Tibial nerve (tissue), 4 donors: ENCODE measurements around the gene CAMK2D. TPM values are rescaled to one million over a fixed set of nuclear protein-coding genes. Genes with fewer than 3 reads are reported as not detected.

Source experiments
- DNase-seq, 2 donors: peaks; one replicate each; pipeline ENCODE4 v3.0.0-alpha.2; 2019; ENCODE audit warnings: low spot score in 2 of 2
- H3K27ac ChIP-seq, 4 donors: fragments of 200-600 bp; sonication (generic) in 3 of 4; one replicate each; pipeline ENCODE4 v1.5.1; 2017 to 2019; ENCODE audit warnings: mild to moderate bottlenecking in 1 of 4
- H3K27me3 ChIP-seq, 2 donors: fragments of 200-600 bp; sonication (generic) in 1 of 2; one replicate each; pipeline versions ENCODE4 v1.5.1 to v1.6.0; 2017 to 2019
- H3K36me3 ChIP-seq, 3 donors: fragments of 200-600 bp; sonication (generic); one replicate each; pipeline ENCODE4 v1.5.1; 2018 to 2019
- H3K4me1 ChIP-seq, 4 donors: fragments of 200-600 bp; sonication (generic) in 3 of 4; one replicate each; pipeline ENCODE4 v1.5.1; 2017 to 2019
- H3K4me3 ChIP-seq, 4 donors: fragments of 200-600 bp; sonication (generic) in 3 of 4; one replicate each; pipeline ENCODE4 v1.5.1; 2017 to 2019; ENCODE audit warnings: mild to moderate bottlenecking in 1 of 4, moderate library complexity in 1 of 4
- H3K9me3 ChIP-seq, 4 donors: fragments of 200-600 bp; sonication (generic) in 3 of 4; one replicate each; pipeline ENCODE4 v1.5.1; 2017 to 2019
- EP300 ChIP-seq, 2 donors: sonication (generic); formaldehyde crosslinking; IDR thresholded peaks; one replicate each; pipeline ENCODE4 v1.6.1; 2017; ENCODE audit warnings: antibody characterized with exemption in 2 of 2, mild to moderate bottlenecking in 1 of 2
- POLR2A ChIP-seq, 2 donors: fragments of 450-650 bp; IDR thresholded peaks; one replicate each; pipeline ENCODE4 v1.6.1; 2017; ENCODE audit warnings: antibody characterized with exemption in 2 of 2, mild to moderate bottlenecking in 2 of 2, moderate library complexity in 2 of 2
- WGBS, 2 donors: methylation state at CpG; one replicate each; pipeline ENCODE4 v1.1.5; 2018; 5-methylcytosine and 5-hydroxymethylcytosine counted together
- total RNA-seq, 4 donors: library from RNA; depleted of rRNA; stranded (reverse); fragments of >200 nt; gene quantifications; one replicate each; pipeline ENCODE4 v1.1.0, GENCODE V29; 2016
- TF ChIP-seq, protein P1 (sequence below), 5 experiments: fragments of 200-600 bp in 3 of 5; fragments of 450-650 bp in 2 of 5; sonication (generic) in 3 of 5; IDR thresholded peaks; one replicate each; pipeline ENCODE4 v1.5.1; 2016 to 2019; ENCODE audit warnings: antibody characterized with exemption in 5 of 5, mild to moderate bottlenecking in 3 of 5, moderate library complexity in 2 of 5

CAMK2D gene
- total RNA-seq, 4 donors from 2014 or later = 30.3 to 58.5 (median 34.6) TPM

DNA sequence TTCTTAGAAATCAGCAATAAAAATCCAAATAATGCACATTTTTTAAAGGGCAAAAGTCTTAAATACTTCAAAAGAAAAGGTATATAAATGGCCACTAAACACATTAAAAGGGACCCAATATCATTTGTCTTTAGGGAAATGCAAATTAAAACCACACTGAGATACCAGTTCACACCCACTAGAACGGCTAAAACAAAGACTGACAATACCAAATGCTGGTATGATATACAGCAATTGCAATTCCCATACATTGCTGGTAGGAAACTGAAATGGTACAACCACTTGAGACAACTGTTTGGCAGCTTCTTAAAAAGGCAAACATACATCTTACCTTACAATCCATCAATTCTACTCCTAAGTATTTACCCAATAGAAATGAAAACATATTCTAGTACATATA, 33.7 kb downstream of the CAMK2D start:
- Histone ChIP-seq H3K9me3 (no peaks in the 10 kb centered on the region), H3K4me3 (no peak overlapping the region), H3K36me3 (no peaks in the 10 kb centered on the region), H3K27me3 (no peaks in the 10 kb centered on the region), H3K27ac (no peak overlapping the region), H3K4me1 (peaks cover 0 to 7% (median 3%) of the 10 kb centered on the region in 4 donors)
- TF ChIP-seq, protein P1, sequence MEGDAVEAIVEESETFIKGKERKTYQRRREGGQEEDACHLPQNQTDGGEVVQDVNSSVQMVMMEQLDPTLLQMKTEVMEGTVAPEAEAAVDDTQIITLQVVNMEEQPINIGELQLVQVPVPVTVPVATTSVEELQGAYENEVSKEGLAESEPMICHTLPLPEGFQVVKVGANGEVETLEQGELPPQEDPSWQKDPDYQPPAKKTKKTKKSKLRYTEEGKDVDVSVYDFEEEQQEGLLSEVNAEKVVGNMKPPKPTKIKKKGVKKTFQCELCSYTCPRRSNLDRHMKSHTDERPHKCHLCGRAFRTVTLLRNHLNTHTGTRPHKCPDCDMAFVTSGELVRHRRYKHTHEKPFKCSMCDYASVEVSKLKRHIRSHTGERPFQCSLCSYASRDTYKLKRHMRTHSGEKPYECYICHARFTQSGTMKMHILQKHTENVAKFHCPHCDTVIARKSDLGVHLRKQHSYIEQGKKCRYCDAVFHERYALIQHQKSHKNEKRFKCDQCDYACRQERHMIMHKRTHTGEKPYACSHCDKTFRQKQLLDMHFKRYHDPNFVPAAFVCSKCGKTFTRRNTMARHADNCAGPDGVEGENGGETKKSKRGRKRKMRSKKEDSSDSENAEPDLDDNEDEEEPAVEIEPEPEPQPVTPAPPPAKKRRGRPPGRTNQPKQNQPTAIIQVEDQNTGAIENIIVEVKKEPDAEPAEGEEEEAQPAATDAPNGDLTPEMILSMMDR (IDR thresholded peaks at IDR 0.05) = no peak
- TF ChIP-seq POLR2A (IDR thresholded peaks at IDR 0.05) (no peak), EP300 (IDR thresholded peaks at IDR 0.05) (no peak)
- DNase-seq = no peak
- 63 to 94% methylated on average over 1 of the region's 1 CpG for WGBS, 2 donors

DNA sequence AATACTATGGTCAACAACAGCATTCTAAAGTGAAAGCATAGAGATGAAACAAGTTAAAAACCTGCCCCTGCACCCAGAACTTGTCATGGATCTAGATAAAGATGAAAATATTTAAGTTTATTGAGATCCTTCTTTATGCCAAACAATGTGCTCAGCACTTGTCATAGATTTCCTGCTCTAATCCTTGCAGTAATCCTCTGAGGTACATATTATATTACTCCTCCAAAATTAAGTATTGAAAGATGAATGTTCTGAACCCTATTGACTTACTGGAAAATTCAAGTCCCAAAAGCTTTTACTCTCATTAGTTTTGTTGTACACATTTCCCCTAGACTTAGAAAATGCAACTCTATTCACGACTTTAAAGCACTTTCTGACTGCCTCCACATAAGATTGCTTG, 35.6 kb downstream of the CAMK2D start:
- Histone ChIP-seq H3K9me3 (no peaks in the 10 kb centered on the region), H3K4me1 (peaks cover 0 to 8% (median 3%) of the 10 kb centered on the region in 4 donors), H3K36me3 (no peaks in the 10 kb centered on the region), H3K27me3 (no peaks in the 10 kb centered on the region), H3K27ac (no peak overlapping the region), H3K4me3 (no peak overlapping the region)
- 79 to 83% methylated on average over 1 of the region's 1 CpG for WGBS, 2 donors
- TF ChIP-seq, protein P1 (IDR thresholded peaks at IDR 0.05) = no peak
- TF ChIP-seq POLR2A (IDR thresholded peaks at IDR 0.05) (no peak), EP300 (IDR thresholded peaks at IDR 0.05) (no peak)
- no peak for DNase-seq

DNA sequence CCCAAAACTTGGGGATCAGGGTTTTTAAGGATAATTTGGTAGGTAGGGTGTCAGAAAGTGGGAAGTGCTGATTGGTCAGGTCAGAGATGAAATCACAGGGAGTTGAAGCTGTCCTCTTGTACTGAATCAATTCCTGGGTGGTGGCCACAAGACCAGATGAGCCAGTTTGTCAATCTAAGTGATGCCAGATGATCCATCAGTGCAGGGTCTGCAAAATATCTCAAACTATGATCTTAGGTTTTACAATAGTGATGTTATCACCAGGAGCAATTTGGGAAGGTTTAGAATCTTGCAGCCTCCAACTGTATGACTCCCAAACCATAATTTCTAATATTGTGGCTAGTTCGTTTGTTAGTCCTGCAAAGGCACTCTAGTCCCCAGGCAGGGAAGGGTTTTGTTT, 43.3 kb downstream of the CAMK2D start:
- TF ChIP-seq POLR2A (IDR thresholded peaks at IDR 0.05) (no peak), EP300 (IDR thresholded peaks at IDR 0.05) (no peak)
- TF ChIP-seq, protein P1 (IDR thresholded peaks at IDR 0.05) = no peak
- Histone ChIP-seq H3K27me3 (no peaks in the 10 kb centered on the region), H3K36me3 (no peaks in the 10 kb centered on the region), H3K9me3 (no peaks in the 10 kb centered on the region), H3K4me3 (no peak overlapping the region), H3K27ac (no peak overlapping the region), H3K4me1 (peaks cover 0 to 5% (median 0%) of the 10 kb centered on the region in 4 donors)
- DNase-seq = no peak
- WGBS, 2 donors = 89 to 100% methylated on average over 1 of the region's 1 CpG

DNA sequence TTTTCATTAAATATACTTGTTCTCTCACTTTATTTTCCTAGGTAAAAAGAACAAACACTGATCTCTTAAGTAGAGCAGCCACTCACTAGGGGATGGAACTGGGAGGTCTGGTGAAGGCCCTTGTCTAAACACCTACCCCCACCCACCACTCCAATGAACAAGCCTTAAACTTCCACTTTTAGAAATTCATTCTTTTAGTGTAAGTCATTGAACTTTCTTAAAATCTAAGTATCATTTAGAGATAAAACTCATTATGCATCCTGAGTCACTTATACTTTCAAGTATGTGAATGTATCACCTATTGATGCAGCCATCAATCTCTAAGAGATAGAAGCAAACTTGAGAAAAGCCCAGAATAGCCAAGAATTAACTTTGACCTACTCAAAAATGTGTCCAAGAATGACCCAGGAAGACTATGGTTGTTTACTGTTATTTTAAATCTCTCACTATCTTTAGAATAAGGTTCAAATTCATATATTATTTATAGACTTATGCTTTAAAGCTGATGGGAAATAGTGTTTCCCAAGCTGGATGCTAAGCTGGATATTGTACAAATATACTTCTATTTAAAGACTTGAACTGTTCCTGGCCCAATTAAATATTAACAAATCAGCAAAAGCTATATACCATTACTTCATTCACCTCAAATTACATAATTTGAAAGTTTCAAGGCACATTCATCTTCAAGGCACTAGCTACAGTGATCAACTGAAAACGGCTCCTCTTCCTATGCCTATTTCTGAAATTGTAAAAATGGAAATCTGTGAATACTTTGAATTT, 49.5 kb downstream of the CAMK2D start:
- no peaks in the 10 kb centered on the region for H3K36me3 ChIP-seq
- no peak overlapping the region for H3K4me3 ChIP-seq
- no peak overlapping the region for H3K27ac ChIP-seq
- 87 to 98% methylated on average over 1 of the region's 1 CpG for WGBS, 2 donors
- H3K4me1 ChIP-seq = peaks cover 0 to 10% (median 0%) of the 10 kb centered on the region in 4 donors
- no peaks in the 10 kb centered on the region for H3K27me3 ChIP-seq
- no peak for DNase-seq
- no peak for TF ChIP-seq EP300 (IDR thresholded peaks at IDR 0.05)
- TF ChIP-seq, protein P1 (IDR thresholded peaks at IDR 0.05) = no peak
- TF ChIP-seq POLR2A (IDR thresholded peaks at IDR 0.05) = no peak
- H3K9me3 ChIP-seq = no peaks in the 10 kb centered on the region

DNA sequence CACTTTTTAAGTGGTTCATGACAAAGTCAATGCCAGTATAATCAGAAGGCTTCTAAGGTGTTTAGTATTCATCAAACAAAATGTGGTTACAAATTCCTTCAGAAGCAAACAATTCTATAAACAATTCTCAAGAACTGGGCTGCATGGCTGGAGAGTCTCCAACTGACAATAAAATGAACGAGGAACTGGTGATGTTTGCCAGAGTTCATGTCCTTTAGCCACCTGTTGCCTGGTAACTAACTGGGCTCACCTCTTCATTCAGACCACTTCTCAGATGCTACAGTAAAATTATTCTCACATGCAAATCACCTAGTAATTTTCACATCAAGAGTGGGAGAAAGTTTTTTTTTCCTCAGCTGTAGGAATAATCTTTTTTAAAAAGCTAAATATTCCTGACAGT, 53.3 kb downstream of the CAMK2D start:
- Histone ChIP-seq H3K4me1 (peaks cover 0 to 10% (median 0%) of the 10 kb centered on the region in 4 donors), H3K27me3 (no peaks in the 10 kb centered on the region), H3K27ac (no peak overlapping the region), H3K4me3 (no peak overlapping the region), H3K36me3 (no peaks in the 10 kb centered on the region), H3K9me3 (no peaks in the 10 kb centered on the region)
- 8 to 14% methylated on average over 1 of the region's 1 CpG for WGBS, 2 donors
- TF ChIP-seq POLR2A (IDR thresholded peaks at IDR 0.05) = no peak
- TF ChIP-seq, protein P1 (IDR thresholded peaks at IDR 0.05) = no peak
- no peak for TF ChIP-seq EP300 (IDR thresholded peaks at IDR 0.05)
- no peak for DNase-seq
